Measurements from ENCODE around the gene LETM1.

The LETM1 gene

GRCh38 chr4:1773754-1774153 lies 82.2 kb downstream of the LETM1 start:
- no peak for DNase-seq

GRCh38 chr4:1772853-1773538 lies 83.0 kb downstream of the LETM1 start:
- no peak for DNase-seq

- no peak for DNase-seq
Observed at GRCh38 chr4:1771555-1772305, 84.2 kb downstream of the LETM1 start.

GRCh38 chr4:1770791-1771231 lies 85.1 kb downstream of the LETM1 start:
- DNase-seq: no peak

- DNase-seq: no peak
Observed at GRCh38 chr4:1770245-1770644, 85.7 kb downstream of the LETM1 start.

GRCh38 chr4:1769692-1770091 lies 86.3 kb downstream of the LETM1 start:
- DNase-seq: no peak

- DNase-seq: no peak
Observed at GRCh38 chr4:1768367-1769034, 87.5 kb downstream of the LETM1 start.

GRCh38 chr4:1767770-1768366 lies 88.1 kb downstream of the LETM1 start:
- DNase-seq: peak; percentile 16

- DNase-seq: no peak
Observed at GRCh38 chr4:1767061-1767769, 88.7 kb downstream of the LETM1 start.

GRCh38 chr4:1766106-1767060 lies 89.6 kb downstream of the LETM1 start:
- DNase-seq: no peak

GRCh38 chr4:1765409-1766072 lies 90.4 kb downstream of the LETM1 start:
- no peak for DNase-seq

GRCh38 chr4:1764670-1765069 lies 91.3 kb downstream of the LETM1 start:
- DNase-seq: no peak

GRCh38 chr4:1763550-1764080 lies 92.3 kb downstream of the LETM1 start:
- DNase-seq: no peak

GRCh38 chr4:1763070-1763549 lies 92.8 kb downstream of the LETM1 start:
- DNase-seq: no peak

- DNase-seq: no peak
Observed at GRCh38 chr4:1762264-1763010, 93.5 kb downstream of the LETM1 start.
